K562 (cell line): ENCODE results near the gene CLIC2. TPM values are rescaled to one million over a fixed set of nuclear protein-coding genes. Genes with fewer than 3 reads are reported as not detected.
"Not testable (repeated sequence)": the region's sequence is repeated elsewhere in the genome, so short reads cannot be mapped to it uniquely, and the experiment has no call there.

Experiments
- ATAC-seq: fragments of 200-7000 bp; cut with Tn5 transposase; 3 replicates; pipeline ENCODE4 v1.9.1; 2020; ENCODE audit warnings: moderate library complexity
- BruUV-seq: library from RNA; stranded (reverse); fragments of 400-500 nt; replicated peaks from 2 replicates; lab custom pipeline; 2021; lab: Mats Ljungman, UMichigan
- CTCF ChIA-PET: fragments of 300-600 bp; formaldehyde crosslinking; extraction: SDS; loops from one replicate; lab custom pipeline; 2021; ENCODE audit warnings: low intra/inter-chr PET ratio; lab: Yijun Ruan, JAX
- POLR2A ChIA-PET: fragments of 300-600, 350-650 bp; sonication (Branson Sonifier 250); formaldehyde crosslinking; extraction: SDS; loops from one replicate; lab custom pipeline; 2021; ENCODE audit warnings: antibody characterized with exemption, inconsistent platforms; lab: Yijun Ruan, JAX
- DNase-seq, 4 experiments: peaks; one replicate each; pipeline versions ENCODE4 v3.0.0 to v3.0.0-alpha.2; 2011 to 2018; ENCODE audit warnings: low spot score in 3 of 4, mixed read lengths in 3 of 4; ENCODE audit errors: extremely low read depth in 1 of 4
- FAIRE-seq: peaks from 2 replicates; lab custom pipeline; 2011; peaks lifted over from hg19 to GRCh38; lab: Jason Lieb, UNC
- H2AFZ ChIP-seq: 2 replicates; pipeline ENCODE4 v1.6.0; 2011; ENCODE audit warnings: low read depth, low read length, control low read depth, inconsistent platforms
- H3K27ac ChIP-seq: fragments of 200-600 bp; 3 replicates; pipeline ENCODE4 v1.8.0; 2011; ENCODE audit warnings: low read depth, mild to moderate bottlenecking, control low read depth, inconsistent platforms, low read length, moderate library complexity, mixed read lengths; ENCODE audit errors: extremely low read depth
- H3K27me3 ChIP-seq, 2 experiments: fragments of 300-600 bp in 1 of 2; 2 replicates in 1 of 2; 3 replicates in 1 of 2; pipeline versions ENCODE4 v1.6.0 to v1.8.0; 2011; ENCODE audit warnings: inconsistent platforms in 2 of 2, low read length in 2 of 2, mild to moderate bottlenecking in 1 of 2, mixed read lengths in 1 of 2, moderate library complexity in 1 of 2; ENCODE audit not compliant: control insufficient read depth in 2 of 2, insufficient read depth in 2 of 2
- H3K36me3 ChIP-seq: fragments of 300-600 bp; 3 replicates; pipeline ENCODE4 v1.8.0; 2011; ENCODE audit warnings: mild to moderate bottlenecking, low read length, inconsistent platforms; ENCODE audit not compliant: control insufficient read depth, insufficient read depth
- H3K4me1 ChIP-seq, 2 experiments: fragments of 200-600 bp in 1 of 2; replicated peaks in 1 of 2; 2 replicates in 1 of 2; 3 replicates in 1 of 2; pipeline versions ENCODE4 v1.5.1 to v1.8.0; 2011; ENCODE audit warnings: inconsistent platforms in 2 of 2, low read length in 2 of 2, mild to moderate bottlenecking in 1 of 2, mixed read lengths in 1 of 2, moderate library complexity in 1 of 2; ENCODE audit not compliant: control insufficient read depth in 2 of 2, insufficient read depth in 2 of 2
- H3K4me2 ChIP-seq: 2 replicates; pipeline ENCODE4 v1.6.1; 2011; ENCODE audit warnings: low read length, control low read depth, inconsistent platforms, mixed read lengths; ENCODE audit not compliant: insufficient read depth
- H3K4me3 ChIP-seq: fragments of 200-600 bp; sonication (generic), shearing (Covaris generic); 2 replicates; pipeline ENCODE4 v1.5.1; 2016; ENCODE audit warnings: control low read depth, inconsistent platforms
- H3K79me2 ChIP-seq: fragments of 200-600 bp; 3 replicates; pipeline ENCODE4 v1.8.0; 2011; ENCODE audit warnings: low read length, inconsistent platforms; ENCODE audit not compliant: control insufficient read depth, insufficient read depth
- H3K9ac ChIP-seq, 2 experiments: 2 replicates each; pipeline versions ENCODE4 v1.6.0 to v1.6.1; 2011; ENCODE audit warnings: low read depth in 2 of 2, low read length in 2 of 2, control low read depth in 1 of 2, inconsistent platforms in 1 of 2, mild to moderate bottlenecking in 1 of 2, mixed read lengths in 1 of 2; ENCODE audit not compliant: insufficient read depth in 1 of 2
- H3K9me1 ChIP-seq: one replicate; pipeline ENCODE4 v1.6.0; 2011; ENCODE audit warnings: inconsistent platforms, mild to moderate bottlenecking, low read length, moderate library complexity; ENCODE audit not compliant: control insufficient read depth, insufficient read depth
- H3K9me3 ChIP-seq: replicated peaks from 2 replicates; pipeline ENCODE4 v1.5.1; 2011; ENCODE audit warnings: low read depth, low read length, inconsistent platforms; ENCODE audit not compliant: control insufficient read depth, insufficient read depth
- H4K20me1 ChIP-seq: replicated peaks from 2 replicates; pipeline ENCODE4 v1.6.1; 2011; ENCODE audit warnings: low read length, inconsistent platforms, mixed read lengths; ENCODE audit not compliant: control insufficient read depth, insufficient read depth
- WGBS: fragments of 100-300 bp; shearing (Covaris generic); methylation state at CpG from one replicate; pipeline ENCODE4 v1.1.6; 2016; ENCODE audit warnings: low coverage, mixed read lengths; ENCODE audit not compliant: insufficient coverage; ENCODE audit errors: missing lambda C conversion rate; 5-methylcytosine and 5-hydroxymethylcytosine counted together
- in situ Hi-C: fragments of 300-500 bp; cut with MboI; formaldehyde crosslinking; loops from 4 replicates; pipeline ENCODE4 v1.15.0; 2018; ENCODE audit warnings: inconsistent platforms, mixed read lengths
- intact Hi-C: fragments of 100-400 bp; cut with micrococcal nuclease; formaldehyde crosslinking; loops from 2 replicates; pipeline ENCODE4 v1.14.2; 2022
- polyA plus RNA-seq, 8 experiments: library from polyadenylated mRNA; depleted of rRNA in 4 of 8; stranded (reverse) in 5 of 8; unstranded in 3 of 8; fragments of >200 nt; fragmentation: Nextera tagmentation in 2 of 8; fragmentation: Illumina TruSeq in 1 of 8; extraction: Ambion mirVana in 2 of 8; extraction: Trizol in 1 of 8; gene quantifications; 2 replicates each; pipeline versions ENCODE4 v1.2.1 to v1.2.3, GENCODE V29; 2011 to 2014; ENCODE audit warnings: inconsistent platforms in 1 of 8, missing spikeins in 1 of 8
- total RNA-seq, 7 experiments: library from RNA; depleted of rRNA in 6 of 7; stranded (reverse); fragments of >200 nt in 6 of 7; fragmentation: Illumina TruSeq in 2 of 7; extraction: Trizol in 2 of 7; gene quantifications; 2 replicates each; pipeline versions ENCODE4 v1.2.1 to v1.2.3, GENCODE V29; 2011 to 2021; ENCODE audit warnings: low replicate concordance in 1 of 7

CLIC2 gene
- total and polyA plus RNA-seq, 9 of the 15 experiments (the other 6 are each of a cell fraction or from before 2014, with no cell fraction given): 37.0 to 83.7 (median 74.7) TPM

GRCh38 chrX:155345689-155346088, 11.3 kb upstream of the CLIC2 start:
- BruUV-seq, intact Hi-C loops, H3K9me3 ChIP-seq, H3K36me3 ChIP-seq, H3K27me3 ChIP-seq, FAIRE-seq, ATAC-seq, H3K79me2 ChIP-seq, H3K27ac ChIP-seq, H3K4me2 ChIP-seq, H3K9me1 ChIP-seq, H3K9ac ChIP-seq, CTCF ChIA-PET, DNase-seq, H4K20me1 ChIP-seq, H3K4me1 ChIP-seq, H2AFZ ChIP-seq, POLR2A ChIA-PET, H3K4me3 ChIP-seq: not testable (repeated sequence)
- no CpG with 5 or more reads among the region's 1 CpG for WGBS
- in situ Hi-C loops: loop anchor here (25.0 kb wide), 1 partner anchor 142 kb away; no protein-coding TSS in a partner anchor

DNA sequence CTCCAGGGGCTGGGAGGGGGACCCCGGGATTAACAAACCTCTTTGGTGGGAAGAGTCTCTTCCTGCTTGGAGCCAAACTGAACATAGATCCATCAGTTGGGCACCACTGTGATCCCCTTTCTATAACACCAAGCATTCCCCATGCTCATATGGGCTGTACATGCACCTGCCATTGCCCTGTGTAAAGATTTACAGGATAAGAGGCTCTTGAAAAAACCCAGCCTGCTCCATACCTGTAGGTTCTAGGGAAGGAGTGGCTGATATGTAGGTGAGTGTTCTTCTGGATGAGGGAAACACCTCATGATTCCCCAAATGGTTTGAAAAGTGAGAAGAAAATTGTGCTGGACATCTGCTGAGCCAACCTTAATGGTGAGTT, 911 bp upstream of the CLIC2 start:
- Histone ChIP-seq H2AFZ (peak overlapping the region; percentile 46; the same call in 1 of the 2 replicates), H3K4me2 (peak overlapping the region; percentile 51), H3K27ac (peak overlapping the region; percentile 80), H3K9ac (peak overlapping the region in 1 of 2 experiments; percentile 40; a peak in 1 of 4 replicates), H3K79me2 (peaks cover 41% of the 10 kb centered on the region)
- H3K9me1 ChIP-seq, H4K20me1 ChIP-seq, H3K4me1 ChIP-seq, BruUV-seq, intact Hi-C loops, H3K27me3 ChIP-seq, CTCF ChIA-PET, H3K36me3 ChIP-seq, H3K4me3 ChIP-seq, H3K9me3 ChIP-seq, POLR2A ChIA-PET, DNase-seq: not testable (repeated sequence)
- WGBS: 0% methylated on average over 1 of the region's 1 CpG
- FAIRE-seq: peak; percentile 23
- peak; percentile 2; the same call in 2 of the 3 replicates for ATAC-seq
- in situ Hi-C loops: loop anchor here (25.0 kb wide), 1 partner anchor 152 kb away; no protein-coding TSS in a partner anchor
